ENCODE results near the gene NKX1-1. TPM values are rescaled to one million over a fixed set of nuclear protein-coding genes. Genes with fewer than 3 reads are reported as not detected.

The NKX1-1 gene
- total and polyA plus RNA-seq, 2 experiments from 2014 or later, result not detected

DNA sequence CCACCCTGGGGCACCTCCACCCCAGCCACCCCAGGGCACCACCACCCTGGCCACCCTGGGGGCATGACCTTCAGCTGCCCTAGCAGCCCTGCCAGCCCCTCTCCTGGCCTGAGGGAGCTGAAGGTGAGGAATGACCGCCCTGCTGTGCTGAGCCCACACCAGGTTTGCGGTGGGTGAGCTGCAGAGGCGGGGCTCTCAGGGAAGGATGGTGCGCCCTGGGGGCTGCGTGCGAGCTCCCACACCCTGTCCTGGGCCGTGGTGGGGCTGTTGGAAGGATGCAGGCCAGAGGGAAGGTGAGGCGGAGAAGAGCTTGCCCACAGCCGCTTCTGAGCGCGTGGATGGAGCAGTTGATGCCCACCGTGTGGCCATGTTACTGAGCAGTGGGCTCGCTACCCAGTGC lies 41.5 kb downstream of the NKX1-1 start (continued):
- TF ChIP-seq, protein P1, sequence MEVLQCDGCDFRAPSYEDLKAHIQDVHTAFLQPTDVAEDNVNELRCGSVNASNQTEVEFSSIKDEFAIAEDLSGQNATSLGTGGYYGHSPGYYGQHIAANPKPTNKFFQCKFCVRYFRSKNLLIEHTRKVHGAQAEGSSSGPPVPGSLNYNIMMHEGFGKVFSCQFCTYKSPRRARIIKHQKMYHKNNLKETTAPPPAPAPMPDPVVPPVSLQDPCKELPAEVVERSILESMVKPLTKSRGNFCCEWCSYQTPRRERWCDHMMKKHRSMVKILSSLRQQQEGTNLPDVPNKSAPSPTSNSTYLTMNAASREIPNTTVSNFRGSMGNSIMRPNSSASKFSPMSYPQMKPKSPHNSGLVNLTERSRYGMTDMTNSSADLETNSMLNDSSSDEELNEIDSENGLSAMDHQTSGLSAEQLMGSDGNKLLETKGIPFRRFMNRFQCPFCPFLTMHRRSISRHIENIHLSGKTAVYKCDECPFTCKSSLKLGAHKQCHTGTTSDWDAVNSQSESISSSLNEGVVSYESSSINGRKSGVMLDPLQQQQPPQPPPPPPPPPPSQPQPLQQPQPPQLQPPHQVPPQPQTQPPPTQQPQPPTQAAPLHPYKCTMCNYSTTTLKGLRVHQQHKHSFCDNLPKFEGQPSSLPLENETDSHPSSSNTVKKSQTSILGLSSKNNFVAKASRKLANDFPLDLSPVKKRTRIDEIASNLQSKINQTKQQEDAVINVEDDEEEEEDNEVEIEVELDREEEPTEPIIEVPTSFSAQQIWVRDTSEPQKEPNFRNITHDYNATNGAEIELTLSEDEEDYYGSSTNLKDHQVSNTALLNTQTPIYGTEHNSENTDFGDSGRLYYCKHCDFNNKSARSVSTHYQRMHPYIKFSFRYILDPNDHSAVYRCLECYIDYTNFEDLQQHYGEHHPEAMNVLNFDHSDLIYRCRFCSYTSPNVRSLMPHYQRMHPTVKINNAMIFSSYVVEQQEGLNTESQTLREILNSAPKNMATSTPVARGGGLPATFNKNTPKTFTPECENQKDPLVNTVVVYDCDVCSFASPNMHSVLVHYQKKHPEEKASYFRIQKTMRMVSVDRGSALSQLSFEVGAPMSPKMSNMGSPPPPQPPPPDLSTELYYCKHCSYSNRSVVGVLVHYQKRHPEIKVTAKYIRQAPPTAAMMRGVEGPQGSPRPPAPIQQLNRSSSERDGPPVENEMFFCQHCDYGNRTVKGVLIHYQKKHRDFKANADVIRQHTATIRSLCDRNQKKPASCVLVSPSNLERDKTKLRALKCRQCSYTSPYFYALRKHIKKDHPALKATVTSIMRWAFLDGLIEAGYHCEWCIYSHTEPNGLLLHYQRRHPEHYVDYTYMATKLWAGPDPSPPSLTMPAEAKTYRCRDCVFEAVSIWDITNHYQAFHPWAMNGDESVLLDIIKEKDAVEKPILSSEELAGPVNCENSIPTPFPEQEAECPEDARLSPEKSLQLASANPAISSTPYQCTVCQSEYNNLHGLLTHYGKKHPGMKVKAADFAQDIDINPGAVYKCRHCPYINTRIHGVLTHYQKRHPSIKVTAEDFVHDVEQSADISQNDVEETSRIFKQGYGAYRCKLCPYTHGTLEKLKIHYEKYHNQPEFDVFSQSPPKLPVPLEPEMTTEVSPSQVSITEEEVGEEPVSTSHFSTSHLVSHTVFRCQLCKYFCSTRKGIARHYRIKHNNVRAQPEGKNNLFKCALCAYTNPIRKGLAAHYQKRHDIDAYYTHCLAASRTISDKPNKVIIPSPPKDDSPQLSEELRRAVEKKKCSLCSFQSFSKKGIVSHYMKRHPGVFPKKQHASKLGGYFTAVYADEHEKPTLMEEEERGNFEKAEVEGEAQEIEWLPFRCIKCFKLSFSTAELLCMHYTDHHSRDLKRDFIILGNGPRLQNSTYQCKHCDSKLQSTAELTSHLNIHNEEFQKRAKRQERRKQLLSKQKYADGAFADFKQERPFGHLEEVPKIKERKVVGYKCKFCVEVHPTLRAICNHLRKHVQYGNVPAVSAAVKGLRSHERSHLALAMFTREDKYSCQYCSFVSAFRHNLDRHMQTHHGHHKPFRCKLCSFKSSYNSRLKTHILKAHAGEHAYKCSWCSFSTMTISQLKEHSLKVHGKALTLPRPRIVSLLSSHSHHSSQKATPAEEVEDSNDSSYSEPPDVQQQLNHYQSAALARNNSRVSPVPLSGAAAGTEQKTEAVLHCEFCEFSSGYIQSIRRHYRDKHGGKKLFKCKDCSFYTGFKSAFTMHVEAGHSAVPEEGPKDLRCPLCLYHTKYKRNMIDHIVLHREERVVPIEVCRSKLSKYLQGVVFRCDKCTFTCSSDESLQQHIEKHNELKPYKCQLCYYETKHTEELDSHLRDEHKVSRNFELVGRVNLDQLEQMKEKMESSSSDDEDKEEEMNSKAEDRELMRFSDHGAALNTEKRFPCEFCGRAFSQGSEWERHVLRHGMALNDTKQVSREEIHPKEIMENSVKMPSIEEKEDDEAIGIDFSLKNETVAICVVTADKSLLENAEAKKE (CRISPR knock-in tag; IDR thresholded peaks at IDR 0.05), result no peak
- TF ChIP-seq EZH2phosphoT487 (IDR thresholded peaks at IDR 0.05; ENCODE audit: unreplicated experiment) (no peak), NANOG (IDR thresholded peaks at IDR 0.05; ENCODE audit: borderline replicate concordance) (no peak)

DNA sequence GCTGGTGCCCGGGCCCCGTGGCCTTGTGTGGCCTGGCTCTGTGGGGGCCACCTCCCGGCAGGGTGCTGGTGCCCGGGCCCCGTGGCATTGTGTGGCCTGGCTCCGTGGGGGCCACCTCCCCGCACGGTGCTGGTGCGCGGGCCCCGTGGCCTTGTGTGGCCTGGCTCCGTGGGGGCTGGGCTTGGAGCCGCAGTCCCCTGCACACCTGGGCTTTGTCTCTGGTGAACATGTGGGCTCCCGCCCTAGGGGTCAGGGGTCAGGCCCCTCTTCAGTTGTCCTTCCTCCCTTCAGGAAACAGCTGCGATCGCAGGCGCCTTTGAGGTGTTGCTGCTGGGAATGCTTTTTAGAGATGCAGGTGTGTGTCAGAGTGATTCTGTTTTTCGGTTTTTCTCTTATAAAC lies 42.0 kb downstream of the NKX1-1 start:
- H3K4me3 Mint-ChIP-seq, result no peak overlapping the region
- Histone ChIP-seq H3K4me1 (ENCODE audit: insufficient read depth) (no peaks in the 10 kb centered on the region), H3K79me2 (replicated peaks; ENCODE audit: insufficient read depth) (no peaks in the 10 kb centered on the region), H3K4me2 (no peak overlapping the region), H3F3A (replicated peaks; ENCODE audit: low read depth) (no peaks in the 10 kb centered on the region), H4K20me1 (replicated peaks; ENCODE audit: insufficient read depth) (no peaks in the 10 kb centered on the region), H3K27me3 (ENCODE audit: insufficient read depth) (no peaks in the 10 kb centered on the region), H3K4me3 (no peak overlapping the region), H3K27ac (ENCODE audit: low read depth) (no peak overlapping the region), H3K36me3 (ENCODE audit: insufficient read depth) (no peaks in the 10 kb centered on the region), H3K9me2 (ENCODE audit: insufficient read depth) (no peaks in the 10 kb centered on the region), H2AFZ (no peak overlapping the region)
- H3K36me3 Mint-ChIP-seq (ENCODE audit: low read depth), result peaks cover 2% of the 10 kb centered on the region; the same call in 1 of the 3 replicates
- H3K9me3 Mint-ChIP-seq, result no peaks in the 10 kb centered on the region; the same call in 2 of the 3 replicates
- no peak overlapping the region for H3K27ac Mint-ChIP-seq
- H3K27me3 Mint-ChIP-seq (ENCODE audit: insufficient read depth, low read depth, poor library complexity), result no peaks in the 10 kb centered on the region
- peaks cover 3% of the 10 kb centered on the region; the same call in 2 of the 3 replicates for H3K4me1 Mint-ChIP-seq
- ATAC-seq (no peak), DNase-seq (ENCODE audit: low spot score) (no peak)
- TF ChIP-seq, protein P2, sequence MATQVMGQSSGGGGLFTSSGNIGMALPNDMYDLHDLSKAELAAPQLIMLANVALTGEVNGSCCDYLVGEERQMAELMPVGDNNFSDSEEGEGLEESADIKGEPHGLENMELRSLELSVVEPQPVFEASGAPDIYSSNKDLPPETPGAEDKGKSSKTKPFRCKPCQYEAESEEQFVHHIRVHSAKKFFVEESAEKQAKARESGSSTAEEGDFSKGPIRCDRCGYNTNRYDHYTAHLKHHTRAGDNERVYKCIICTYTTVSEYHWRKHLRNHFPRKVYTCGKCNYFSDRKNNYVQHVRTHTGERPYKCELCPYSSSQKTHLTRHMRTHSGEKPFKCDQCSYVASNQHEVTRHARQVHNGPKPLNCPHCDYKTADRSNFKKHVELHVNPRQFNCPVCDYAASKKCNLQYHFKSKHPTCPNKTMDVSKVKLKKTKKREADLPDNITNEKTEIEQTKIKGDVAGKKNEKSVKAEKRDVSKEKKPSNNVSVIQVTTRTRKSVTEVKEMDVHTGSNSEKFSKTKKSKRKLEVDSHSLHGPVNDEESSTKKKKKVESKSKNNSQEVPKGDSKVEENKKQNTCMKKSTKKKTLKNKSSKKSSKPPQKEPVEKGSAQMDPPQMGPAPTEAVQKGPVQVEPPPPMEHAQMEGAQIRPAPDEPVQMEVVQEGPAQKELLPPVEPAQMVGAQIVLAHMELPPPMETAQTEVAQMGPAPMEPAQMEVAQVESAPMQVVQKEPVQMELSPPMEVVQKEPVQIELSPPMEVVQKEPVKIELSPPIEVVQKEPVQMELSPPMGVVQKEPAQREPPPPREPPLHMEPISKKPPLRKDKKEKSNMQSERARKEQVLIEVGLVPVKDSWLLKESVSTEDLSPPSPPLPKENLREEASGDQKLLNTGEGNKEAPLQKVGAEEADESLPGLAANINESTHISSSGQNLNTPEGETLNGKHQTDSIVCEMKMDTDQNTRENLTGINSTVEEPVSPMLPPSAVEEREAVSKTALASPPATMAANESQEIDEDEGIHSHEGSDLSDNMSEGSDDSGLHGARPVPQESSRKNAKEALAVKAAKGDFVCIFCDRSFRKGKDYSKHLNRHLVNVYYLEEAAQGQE (IDR thresholded peaks at IDR 0.05; ENCODE audit: unreplicated experiment), result no peak
- TF ChIP-seq, protein P3, sequence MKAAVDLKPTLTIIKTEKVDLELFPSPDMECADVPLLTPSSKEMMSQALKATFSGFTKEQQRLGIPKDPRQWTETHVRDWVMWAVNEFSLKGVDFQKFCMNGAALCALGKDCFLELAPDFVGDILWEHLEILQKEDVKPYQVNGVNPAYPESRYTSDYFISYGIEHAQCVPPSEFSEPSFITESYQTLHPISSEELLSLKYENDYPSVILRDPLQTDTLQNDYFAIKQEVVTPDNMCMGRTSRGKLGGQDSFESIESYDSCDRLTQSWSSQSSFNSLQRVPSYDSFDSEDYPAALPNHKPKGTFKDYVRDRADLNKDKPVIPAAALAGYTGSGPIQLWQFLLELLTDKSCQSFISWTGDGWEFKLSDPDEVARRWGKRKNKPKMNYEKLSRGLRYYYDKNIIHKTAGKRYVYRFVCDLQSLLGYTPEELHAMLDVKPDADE (IDR thresholded peaks at IDR 0.05), result no peak
- no peak for TF ChIP-seq EZH2 (IDR thresholded peaks at IDR 0.05; ENCODE audit: low read depth, unreplicated experiment)
- no peak for TF ChIP-seq JUNB (IDR thresholded peaks at IDR 0.05; ENCODE audit: unreplicated experiment)
- no peak for TF ChIP-seq EZH2phosphoT487 (IDR thresholded peaks at IDR 0.05; ENCODE audit: unreplicated experiment)
- TF ChIP-seq STAT1 (IDR thresholded peaks at IDR 0.05; ENCODE audit: unreplicated experiment), result no peak
